HCT116 (cell line): ENCODE data around the gene APH1B.

ENCODE experiments used
- CEBPB ChIP-seq: IDR thresholded peaks from 2 replicates; pipeline ENCODE4 v1.6.1; 2012; ENCODE audit warnings: low read depth
- EZH2 ChIP-seq: fragments of 200-600 bp; sonication (generic); IDR thresholded peaks from 2 replicates; pipeline ENCODE4 v1.6.1; 2017; ENCODE audit warnings: antibody characterized with exemption, mixed run types
- EZH2phosphoT487 ChIP-seq: fragments of 200-600 bp; IDR thresholded peaks from 2 replicates; pipeline ENCODE4 v1.6.1; 2018; ENCODE audit warnings: antibody characterized with exemption, borderline replicate concordance
- FOSL1 ChIP-seq: IDR thresholded peaks from 2 replicates; pipeline ENCODE4 v1.6.1; 2012; ENCODE audit warnings: low read depth
- POLR2A ChIP-seq: IDR thresholded peaks from 2 replicates; pipeline ENCODE4 v1.7.0; 2011; ENCODE audit warnings: borderline replicate concordance; ENCODE audit not compliant: insufficient read depth, insufficient read length; ENCODE audit errors: extremely low read depth
- SP1 ChIP-seq: IDR thresholded peaks from 2 replicates; pipeline ENCODE4 v1.6.1; 2012; ENCODE audit warnings: low read depth
- ZNF274 ChIP-seq: fragments of 200-500 bp; sonication (Bioruptor generic); IDR thresholded peaks from 2 replicates; pipeline ENCODE4 v1.6.1; 2014; ENCODE audit warnings: mild to moderate bottlenecking, low read depth, low read length, inconsistent platforms
- TF ChIP-seq, protein P1 (sequence below), 3 experiments: fragments of 200-600 bp in 1 of 3; sonication (generic) in 1 of 3; IDR thresholded peaks in 2 of 3; conservative IDR thresholded peaks in 1 of 3; 2 replicates each; pipeline ENCODE4 v1.5.1; 2012 to 2017; ENCODE audit warnings: low read depth in 2 of 3, low read length in 2 of 3, antibody characterized with exemption in 1 of 3, borderline replicate concordance in 1 of 3, control low read depth in 1 of 3, mild to moderate bottlenecking in 1 of 3, mixed read lengths in 1 of 3, mixed run types in 1 of 3, moderate library complexity in 1 of 3; ENCODE audit not compliant: insufficient read depth in 1 of 3
- TF ChIP-seq, protein P2 (sequence below): IDR thresholded peaks from 2 replicates; pipeline ENCODE4 v1.6.1; 2012
- TF ChIP-seq, protein P3 (sequence below): IDR thresholded peaks from 2 replicates; pipeline ENCODE4 v1.6.1; 2012

DNA sequence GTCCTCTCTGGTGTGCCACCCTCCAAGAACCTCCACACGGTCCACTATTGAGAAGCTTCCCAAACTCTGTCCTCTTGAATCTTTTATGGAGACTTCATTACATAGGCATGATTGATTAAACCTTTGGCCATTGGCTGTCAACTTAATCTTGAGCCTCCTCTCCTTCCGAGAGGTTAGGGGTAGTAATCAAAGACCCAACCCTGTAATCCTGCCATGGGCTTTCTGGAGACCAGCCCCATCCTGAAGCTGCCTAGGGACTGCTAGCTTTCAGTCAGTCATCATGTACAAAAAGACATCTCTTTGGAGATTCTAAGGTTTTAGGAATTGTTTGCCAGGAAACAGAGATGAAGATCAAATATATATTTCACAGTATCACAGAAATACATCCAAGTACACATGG is 37.0 kb downstream of the APH1B start:
- TF ChIP-seq, protein P1, sequence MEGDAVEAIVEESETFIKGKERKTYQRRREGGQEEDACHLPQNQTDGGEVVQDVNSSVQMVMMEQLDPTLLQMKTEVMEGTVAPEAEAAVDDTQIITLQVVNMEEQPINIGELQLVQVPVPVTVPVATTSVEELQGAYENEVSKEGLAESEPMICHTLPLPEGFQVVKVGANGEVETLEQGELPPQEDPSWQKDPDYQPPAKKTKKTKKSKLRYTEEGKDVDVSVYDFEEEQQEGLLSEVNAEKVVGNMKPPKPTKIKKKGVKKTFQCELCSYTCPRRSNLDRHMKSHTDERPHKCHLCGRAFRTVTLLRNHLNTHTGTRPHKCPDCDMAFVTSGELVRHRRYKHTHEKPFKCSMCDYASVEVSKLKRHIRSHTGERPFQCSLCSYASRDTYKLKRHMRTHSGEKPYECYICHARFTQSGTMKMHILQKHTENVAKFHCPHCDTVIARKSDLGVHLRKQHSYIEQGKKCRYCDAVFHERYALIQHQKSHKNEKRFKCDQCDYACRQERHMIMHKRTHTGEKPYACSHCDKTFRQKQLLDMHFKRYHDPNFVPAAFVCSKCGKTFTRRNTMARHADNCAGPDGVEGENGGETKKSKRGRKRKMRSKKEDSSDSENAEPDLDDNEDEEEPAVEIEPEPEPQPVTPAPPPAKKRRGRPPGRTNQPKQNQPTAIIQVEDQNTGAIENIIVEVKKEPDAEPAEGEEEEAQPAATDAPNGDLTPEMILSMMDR (IDR thresholded peaks at IDR 0.05 in 2 of 3, conservative IDR thresholded peaks at IDR 0.05 in 1 of 3; ENCODE audit: borderline replicate concordance in 1 of 3, insufficient read depth in 1 of 3, low read depth in 2 of 3, low read length in 2 of 3) = no peak
- TF ChIP-seq, protein P2, sequence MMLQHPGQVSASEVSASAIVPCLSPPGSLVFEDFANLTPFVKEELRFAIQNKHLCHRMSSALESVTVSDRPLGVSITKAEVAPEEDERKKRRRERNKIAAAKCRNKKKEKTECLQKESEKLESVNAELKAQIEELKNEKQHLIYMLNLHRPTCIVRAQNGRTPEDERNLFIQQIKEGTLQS = no peak
- TF ChIP-seq ZNF274 (no peak), EZH2 (no peak), SP1 (no peak), POLR2A (no peak), CEBPB (no peak), EZH2phosphoT487 (no peak), FOSL1 (no peak)
- TF ChIP-seq, protein P3, sequence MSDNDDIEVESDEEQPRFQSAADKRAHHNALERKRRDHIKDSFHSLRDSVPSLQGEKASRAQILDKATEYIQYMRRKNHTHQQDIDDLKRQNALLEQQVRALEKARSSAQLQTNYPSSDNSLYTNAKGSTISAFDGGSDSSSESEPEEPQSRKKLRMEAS = no peak
